Right cardiac atrium (tissue), 5 donors: ENCODE results near the gene CCDC40. TPM values are rescaled to one million over a fixed set of nuclear protein-coding genes. Genes with fewer than 3 reads are reported as not detected.

Experiments used
- ATAC-seq, 2 donors: fragments of 200-7000 bp; cut with Tn5 transposase; one replicate each; pipeline versions ENCODE4 v1.8.0 to v1.9.1; 2020; ENCODE audit warnings: moderate library complexity in 2 of 2, mild to moderate bottlenecking in 1 of 2
- DNase-seq, 3 donors: peaks; one replicate each; pipeline ENCODE4 v3.0.0-alpha.2; 2020
- H3K27ac ChIP-seq: one replicate; pipeline ENCODE4 v1.5.1; 2013; ENCODE audit warnings: mild to moderate bottlenecking, low read length, control low read depth, moderate library complexity
- H3K27me3 ChIP-seq: one replicate; pipeline ENCODE4 v1.6.1; 2013; ENCODE audit not compliant: control insufficient read depth, insufficient read depth
- H3K4me1 ChIP-seq: one replicate; pipeline ENCODE4 v1.6.1; 2013; ENCODE audit warnings: low read length; ENCODE audit not compliant: control insufficient read depth, insufficient read depth
- H3K4me3 ChIP-seq: one replicate; pipeline ENCODE4 v1.5.1; 2013; ENCODE audit warnings: low read length, control low read depth
- H3K9me3 ChIP-seq: one replicate; pipeline ENCODE4 v1.6.1; 2013; ENCODE audit warnings: low read length; ENCODE audit not compliant: control insufficient read depth
- WGBS: extraction: QIAGEN DNeasy Blood & Tissue Kit; methylation state at CpG from one replicate; pipeline ENCODE4 v1.1.7; 2013; 5-methylcytosine and 5-hydroxymethylcytosine counted together
- intact Hi-C, 4 donors: fragments of 100-400 bp; cut with DNase I; formaldehyde crosslinking; loops; one replicate each; pipeline versions ENCODE4 v1.11.0 to v1.14.0; 2022 to 2023
- polyA plus RNA-seq: library from polyadenylated mRNA; stranded (reverse); fragments of 200-250 nt; gene quantifications from one replicate; pipeline ENCODE4 v1.2.3, GENCODE V29; 2013
- total RNA-seq, 4 donors: library from RNA; stranded (reverse); fragmentation: NEBNext Ultra II Directional; extraction: Animal tissue kit (Norgen Biotek cat#: 25700); gene quantifications; one replicate each; pipeline ENCODE4 v1.2.1, GENCODE V29; 2021
- donor health status: healthy with polysubstance abuse.
- donor health status: DM: no; HTN: yes; CAD: no.
- donor health status: DM: no; HTN: no; CAD: no.
- donor health status: DM: no; HTN: yes; CAD: no; lungs with severe emphysema.
- donor health status: DM: yes; HTN: yes; CAD: no.

The CCDC40 gene
- total and polyA plus RNA-seq, 5 donors, result 4.9 to 10.0 (median 7.4) TPM

DNA sequence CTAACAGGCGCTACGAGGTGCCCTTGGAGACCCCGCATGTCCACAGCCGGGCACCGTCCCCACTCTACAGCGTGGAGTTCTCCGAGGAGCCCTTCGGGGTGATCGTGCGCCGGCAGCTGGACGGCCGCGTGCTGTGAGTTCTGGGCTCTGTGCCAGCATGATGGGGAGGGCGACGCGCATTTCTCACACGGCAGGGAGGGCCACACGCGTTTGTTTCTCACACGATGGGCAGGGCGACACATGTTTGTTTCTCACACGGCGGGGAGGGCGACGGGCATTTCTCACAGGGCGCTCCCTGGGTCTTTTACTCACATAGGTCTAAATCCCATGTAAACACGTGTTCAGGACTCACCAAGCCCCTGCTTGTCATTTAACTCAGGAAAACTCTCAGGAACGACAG, 69.3 kb downstream of the CCDC40 start:
- DNase-seq, result no peak
- no peak for ATAC-seq
- no peaks in the 10 kb centered on the region for H3K9me3 ChIP-seq
- 49% methylated on average over 29 of the region's 29 CpGs for WGBS
- intact Hi-C loops, result no loop called here
- H3K27ac ChIP-seq, result no peak overlapping the region
- H3K27me3 ChIP-seq, result no peaks in the 10 kb centered on the region
- no peak overlapping the region for H3K4me3 ChIP-seq
- H3K4me1 ChIP-seq, result no peaks in the 10 kb centered on the region

DNA sequence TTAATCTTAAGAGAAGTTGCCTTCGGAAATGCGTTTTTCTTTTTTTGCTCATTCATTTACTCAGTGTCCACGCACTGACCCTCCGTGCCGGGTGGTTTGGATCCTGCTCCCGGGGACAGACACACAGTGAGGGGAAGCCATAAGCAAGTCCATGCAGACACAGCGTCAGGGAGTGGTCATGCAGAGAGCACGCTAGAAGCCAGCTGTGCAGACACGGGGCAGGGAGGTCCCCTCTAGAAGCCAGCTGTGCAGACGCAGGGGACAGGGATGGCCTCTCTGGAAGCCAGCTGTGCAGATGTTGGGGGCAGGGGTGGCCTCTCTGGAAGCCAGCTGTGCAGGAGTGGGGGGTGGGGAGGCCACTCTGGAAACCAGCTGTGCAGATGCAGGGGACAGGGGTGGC, 69.7 kb downstream of the CCDC40 start:
- Histone ChIP-seq H3K27me3 (no peaks in the 10 kb centered on the region), H3K9me3 (no peaks in the 10 kb centered on the region), H3K27ac (no peak overlapping the region), H3K4me3 (no peak overlapping the region), H3K4me1 (no peaks in the 10 kb centered on the region)
- 75% methylated on average over 10 of the region's 10 CpGs for WGBS
- ATAC-seq (no peak), DNase-seq (no peak)
- intact Hi-C loops, result no loop called here

DNA sequence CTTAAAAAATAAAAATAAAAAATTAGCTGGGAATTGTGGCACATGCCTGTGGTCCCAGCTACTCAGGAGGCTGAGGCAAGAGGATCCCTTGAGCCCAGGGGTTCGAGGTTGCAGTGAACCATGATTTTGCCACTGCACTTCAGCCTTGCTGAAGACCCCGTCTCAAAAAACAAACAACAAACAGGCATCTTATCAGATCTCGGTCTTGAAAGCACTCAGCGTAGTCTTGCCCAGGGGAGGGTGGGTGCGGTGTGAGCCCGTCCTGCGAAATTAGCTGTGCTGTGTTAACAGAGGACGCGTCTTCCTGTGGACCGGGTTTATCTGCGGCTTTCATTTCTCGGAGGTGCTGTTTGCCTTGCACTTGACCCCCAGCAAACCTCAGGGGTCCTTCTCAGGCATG, 70.3 kb downstream of the CCDC40 start:
- Histone ChIP-seq H3K4me1 (no peaks in the 10 kb centered on the region), H3K27ac (no peak overlapping the region), H3K4me3 (no peak overlapping the region), H3K9me3 (no peaks in the 10 kb centered on the region), H3K27me3 (no peaks in the 10 kb centered on the region)
- intact Hi-C loops, result no loop called here
- 89% methylated on average over 12 of the region's 12 CpGs for WGBS
- ATAC-seq (no peak), DNase-seq (no peak)

DNA sequence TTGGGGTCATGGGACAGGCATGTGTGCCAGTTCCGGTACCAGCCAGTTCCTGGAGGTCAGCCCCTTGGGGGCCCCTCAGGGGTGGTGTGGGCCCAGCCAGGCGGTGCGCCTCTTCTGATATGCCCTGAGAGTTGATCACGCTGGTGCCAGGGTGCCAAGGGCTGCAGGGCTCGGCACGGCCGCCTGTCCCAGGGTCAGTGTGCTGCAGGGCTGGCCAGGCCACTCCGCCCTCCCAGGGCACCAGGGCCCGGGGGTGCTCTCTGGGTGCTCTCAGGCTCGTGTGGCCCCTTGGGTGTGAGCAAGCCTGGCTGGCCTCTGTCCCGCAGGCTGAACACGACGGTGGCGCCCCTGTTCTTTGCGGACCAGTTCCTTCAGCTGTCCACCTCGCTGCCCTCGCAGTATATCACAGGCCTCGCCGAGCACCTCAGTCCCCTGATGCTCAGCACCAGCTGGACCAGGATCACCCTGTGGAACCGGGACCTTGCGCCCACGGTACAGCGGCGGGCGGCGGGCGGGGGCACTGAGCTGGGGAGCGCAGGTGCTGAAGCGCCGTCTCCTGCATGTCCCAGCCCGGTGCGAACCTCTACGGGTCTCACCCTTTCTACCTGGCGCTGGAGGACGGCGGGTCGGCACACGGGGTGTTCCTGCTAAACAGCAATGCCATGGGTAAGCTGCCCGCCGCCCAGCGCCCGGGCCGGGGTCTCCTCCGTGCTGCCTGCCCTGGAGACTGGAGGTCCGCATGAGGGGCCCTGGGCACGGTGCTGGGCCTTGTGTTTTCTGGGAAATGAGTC, 71.0 kb downstream of the CCDC40 start:
- Histone ChIP-seq H3K9me3 (no peaks in the 10 kb centered on the region), H3K4me1 (no peaks in the 10 kb centered on the region), H3K27me3 (no peaks in the 10 kb centered on the region), H3K4me3 (no peak overlapping the region), H3K27ac (no peak overlapping the region)
- ATAC-seq, result peak in 1 of 2 donors; percentile 2
- intact Hi-C loops, result no loop called here
- no peak for DNase-seq
- 94% methylated on average over 46 of the region's 46 CpGs for WGBS

DNA sequence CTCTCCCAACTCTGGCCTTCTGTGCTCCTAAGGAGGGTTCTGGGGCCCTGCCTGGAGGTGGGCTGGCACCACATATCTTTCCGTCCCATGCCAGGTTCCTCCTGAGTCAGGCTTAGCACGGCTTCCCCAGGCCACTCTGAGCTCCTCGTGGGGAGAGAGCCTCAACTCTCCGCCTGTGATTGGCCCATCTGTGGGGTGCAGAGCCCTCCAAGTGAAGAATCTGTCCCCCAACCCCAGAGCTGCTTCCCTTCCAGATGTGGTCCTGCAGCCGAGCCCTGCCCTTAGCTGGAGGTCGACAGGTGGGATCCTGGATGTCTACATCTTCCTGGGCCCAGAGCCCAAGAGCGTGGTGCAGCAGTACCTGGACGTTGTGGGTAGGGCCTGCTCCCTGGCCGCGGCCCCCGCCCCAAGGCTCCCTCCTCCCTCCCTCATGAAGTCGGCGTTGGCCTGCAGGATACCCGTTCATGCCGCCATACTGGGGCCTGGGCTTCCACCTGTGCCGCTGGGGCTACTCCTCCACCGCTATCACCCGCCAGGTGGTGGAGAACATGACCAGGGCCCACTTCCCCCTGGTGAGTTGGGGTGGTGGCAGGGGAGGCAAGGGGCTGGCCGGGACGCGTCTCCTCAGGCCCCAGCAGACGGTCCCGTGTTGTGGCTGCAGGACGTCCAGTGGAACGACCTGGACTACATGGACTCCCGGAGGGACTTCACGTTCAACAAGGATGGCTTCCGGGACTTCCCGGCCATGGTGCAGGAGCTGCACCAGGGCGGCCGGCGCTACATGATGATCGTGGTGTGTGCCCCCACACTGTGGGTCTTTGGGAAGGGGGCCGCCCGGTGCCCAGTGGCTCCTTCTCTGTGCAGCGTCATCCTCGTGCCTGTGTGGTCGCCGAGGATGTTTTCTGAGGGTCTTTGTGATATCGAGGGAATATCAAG, 71.9 kb downstream of the CCDC40 start:
- ATAC-seq, result no peak
- WGBS, result 93% methylated on average over 40 of the region's 40 CpGs

DNA sequence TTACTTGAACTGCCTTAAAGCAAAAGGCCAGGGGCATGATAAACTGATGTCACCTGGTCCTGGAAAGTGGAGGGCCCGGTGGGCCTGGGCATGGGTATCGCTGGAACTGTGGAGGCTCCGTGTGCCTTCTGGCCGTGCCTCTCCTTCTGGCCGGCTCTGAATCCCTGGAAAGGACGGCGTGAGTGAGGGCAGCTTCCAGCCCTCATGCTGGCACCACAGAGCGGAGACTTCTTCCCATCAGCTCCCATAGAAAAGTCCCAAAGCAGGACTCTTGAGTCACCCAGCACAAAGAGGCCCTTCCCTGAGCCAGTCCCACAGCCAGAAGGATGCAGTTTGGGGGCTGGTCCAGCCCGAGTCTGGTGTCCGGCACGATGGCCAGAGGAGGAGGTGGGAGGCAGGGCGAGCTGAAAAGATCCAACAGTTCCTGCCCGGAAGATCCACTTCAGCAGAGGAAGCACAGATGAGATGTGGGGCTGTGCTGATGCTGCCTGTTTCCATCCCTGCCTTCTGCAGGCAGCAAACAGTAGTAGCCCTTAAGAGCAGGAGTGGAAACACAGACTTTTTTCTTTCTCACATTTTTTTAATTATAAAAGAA, 72.7 kb downstream of the CCDC40 start:
- WGBS, result 86% methylated on average over 13 of the region's 13 CpGs
- intact Hi-C loops, result no loop called here
- ATAC-seq, result no peak
- Histone ChIP-seq H3K27me3 (no peaks in the 10 kb centered on the region), H3K9me3 (no peaks in the 10 kb centered on the region), H3K27ac (no peak overlapping the region), H3K4me1 (no peaks in the 10 kb centered on the region), H3K4me3 (no peak overlapping the region)
- DNase-seq, result no peak

More for the DNA sequence above, 71.9 kb downstream of the CCDC40 start:
- intact Hi-C loops, result no loop called here
- no peak overlapping the region for H3K27ac ChIP-seq
- no peak for DNase-seq
- no peaks in the 10 kb centered on the region for H3K9me3 ChIP-seq
- H3K27me3 ChIP-seq, result no peaks in the 10 kb centered on the region
- no peak overlapping the region for H3K4me3 ChIP-seq
- no peaks in the 10 kb centered on the region for H3K4me1 ChIP-seq

DNA sequence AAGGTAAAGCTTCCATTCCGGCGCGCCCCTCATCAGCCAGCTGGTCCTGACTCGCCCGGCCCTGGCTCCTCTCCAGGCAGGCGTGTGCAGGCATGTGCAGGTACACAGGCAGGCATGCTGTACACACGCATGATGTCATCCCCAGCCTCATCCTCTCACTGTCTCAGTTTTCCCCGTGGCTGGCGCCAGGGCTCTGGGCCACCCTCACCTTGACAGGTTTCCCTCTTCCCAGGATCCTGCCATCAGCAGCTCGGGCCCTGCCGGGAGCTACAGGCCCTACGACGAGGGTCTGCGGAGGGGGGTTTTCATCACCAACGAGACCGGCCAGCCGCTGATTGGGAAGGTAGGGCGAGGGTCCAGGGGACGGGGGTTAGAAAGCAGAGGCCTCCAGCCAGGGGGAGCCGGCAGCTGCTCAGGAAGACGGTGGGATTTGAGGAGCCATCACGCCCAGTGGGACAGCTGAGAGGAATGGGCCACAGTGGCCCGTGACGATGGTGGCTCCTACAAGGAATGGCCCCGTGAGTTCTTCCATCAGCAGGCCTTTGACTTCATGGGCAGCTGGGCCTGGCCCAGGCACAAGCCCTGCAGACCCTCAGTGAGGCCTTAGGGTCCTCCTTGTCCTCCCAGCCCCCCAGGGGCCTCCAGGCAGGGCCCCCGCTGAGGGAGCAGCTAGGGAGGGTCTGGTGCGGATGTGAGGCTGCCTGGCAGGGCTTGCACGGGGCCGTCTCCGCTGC, 73.4 kb downstream of the CCDC40 start:
- 90% methylated on average over 30 of the region's 30 CpGs for WGBS
- intact Hi-C loops, result no loop called here
- H3K27ac ChIP-seq, result no peak overlapping the region
- H3K4me3 ChIP-seq, result no peak overlapping the region
- no peaks in the 10 kb centered on the region for H3K4me1 ChIP-seq
- no peak for DNase-seq
- no peak for ATAC-seq
- no peaks in the 10 kb centered on the region for H3K27me3 ChIP-seq
- H3K9me3 ChIP-seq, result no peaks in the 10 kb centered on the region

DNA sequence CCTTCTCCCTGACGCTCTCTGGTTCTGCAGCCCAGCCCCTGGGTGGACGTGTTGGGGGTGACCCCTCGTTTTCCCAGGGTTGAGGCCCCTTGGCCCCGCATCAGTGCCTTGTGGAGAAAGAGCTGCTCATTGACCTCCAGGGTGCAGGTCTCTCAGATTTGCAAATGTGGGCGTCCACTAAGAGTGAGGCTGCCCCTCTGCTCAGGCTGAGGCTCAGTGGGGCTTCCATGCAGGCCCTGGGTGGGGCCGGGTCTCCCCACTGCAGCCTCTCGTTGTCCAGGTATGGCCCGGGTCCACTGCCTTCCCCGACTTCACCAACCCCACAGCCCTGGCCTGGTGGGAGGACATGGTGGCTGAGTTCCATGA, 74.0 kb downstream of the CCDC40 start:
- Histone ChIP-seq H3K27ac (no peak overlapping the region), H3K4me3 (no peak overlapping the region), H3K27me3 (no peaks in the 10 kb centered on the region), H3K4me1 (no peaks in the 10 kb centered on the region), H3K9me3 (no peaks in the 10 kb centered on the region)
- intact Hi-C loops, result no loop called here
- 84% methylated on average over 9 of the region's 9 CpGs for WGBS
- DNase-seq, result no peak
- ATAC-seq, result no peak

DNA sequence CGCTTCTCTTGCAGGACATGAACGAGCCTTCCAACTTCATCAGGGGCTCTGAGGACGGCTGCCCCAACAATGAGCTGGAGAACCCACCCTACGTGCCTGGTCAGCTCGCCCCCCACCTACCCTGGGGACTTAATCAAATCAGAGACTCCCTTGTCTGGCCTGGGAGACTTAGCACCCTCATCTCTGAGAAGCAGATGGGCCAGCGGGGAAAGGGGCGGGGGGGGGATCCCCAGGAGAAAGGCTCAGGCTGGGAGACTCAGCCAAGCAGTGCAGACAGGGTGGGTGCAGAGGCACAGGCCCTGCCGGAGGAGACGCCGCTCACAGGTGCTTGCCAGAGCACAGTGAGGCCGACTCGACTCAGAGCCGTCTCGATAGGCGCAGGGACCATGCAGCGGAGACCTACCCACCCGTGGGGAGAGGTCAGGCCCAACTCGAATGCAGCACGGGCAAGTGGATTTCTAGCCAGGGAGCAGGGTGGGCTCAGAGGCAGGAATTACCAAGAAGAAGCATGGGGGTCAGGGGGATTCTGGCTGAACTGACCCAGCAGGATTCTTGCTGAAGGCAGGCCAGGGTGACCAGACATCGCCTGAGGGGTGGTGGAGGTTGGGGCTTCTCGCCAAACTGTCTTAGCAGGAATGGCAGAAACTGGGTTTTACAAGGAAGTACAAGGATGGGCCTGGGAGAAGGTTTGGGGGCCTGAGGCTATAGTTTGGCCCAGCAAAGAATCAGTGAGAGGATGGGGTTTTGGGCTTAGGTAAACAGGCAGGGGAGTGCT, 74.7 kb downstream of the CCDC40 start:
- 91% methylated on average over 21 of the region's 21 CpGs for WGBS
- no peaks in the 10 kb centered on the region for H3K4me1 ChIP-seq
- intact Hi-C loops, result no loop called here
- DNase-seq, result no peak
- no peak overlapping the region for H3K4me3 ChIP-seq
- H3K9me3 ChIP-seq, result no peaks in the 10 kb centered on the region
- no peaks in the 10 kb centered on the region for H3K27me3 ChIP-seq
- H3K27ac ChIP-seq, result no peak overlapping the region
- no peak for ATAC-seq

DNA sequence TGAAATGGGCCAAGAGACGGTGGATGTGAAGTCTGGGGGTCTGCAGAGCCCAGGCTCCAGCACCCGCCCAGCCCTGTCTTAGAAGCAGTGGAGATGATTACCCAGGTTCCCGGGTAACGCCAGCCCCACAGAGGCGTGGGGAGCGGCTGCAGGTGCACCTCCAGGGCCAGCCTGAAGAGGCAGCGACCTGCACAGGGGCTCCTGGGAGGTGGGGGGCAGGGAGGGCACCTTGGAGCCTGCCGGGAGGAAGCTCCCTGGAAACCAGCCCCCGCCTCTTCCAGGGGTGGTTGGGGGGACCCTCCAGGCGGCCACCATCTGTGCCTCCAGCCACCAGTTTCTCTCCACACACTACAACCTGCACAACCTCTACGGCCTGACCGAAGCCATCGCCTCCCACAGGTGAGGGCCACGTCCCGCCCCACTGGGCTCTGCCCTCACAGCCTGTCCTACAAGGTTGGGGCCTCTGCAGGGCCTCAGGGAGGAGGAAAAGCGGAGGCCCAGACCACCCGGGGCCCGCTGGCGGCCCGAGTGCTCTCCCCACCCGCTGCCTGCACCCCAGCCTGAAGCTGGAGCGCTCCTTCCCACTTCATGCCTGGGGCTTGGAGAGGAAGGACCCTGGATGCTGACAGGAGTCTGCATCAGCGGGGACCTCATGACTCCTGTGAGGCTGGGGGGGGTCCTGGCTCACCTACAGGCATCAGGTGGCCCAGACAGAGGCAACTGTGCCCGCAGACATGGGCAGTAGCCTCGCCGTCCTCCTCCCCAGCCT, 75.4 kb downstream of the CCDC40 start:
- no peak for DNase-seq
- Histone ChIP-seq H3K4me3 (no peak overlapping the region), H3K9me3 (no peaks in the 10 kb centered on the region), H3K27ac (no peak overlapping the region), H3K27me3 (no peaks in the 10 kb centered on the region), H3K4me1 (no peaks in the 10 kb centered on the region)
- ATAC-seq, result no peak
- 92% methylated on average over 26 of the region's 26 CpGs for WGBS
- intact Hi-C loops, result no loop called here
